AG04449 (cell line): ENCODE data around the gene ZNF771.
"Not testable (repeated sequence)": the region's sequence is repeated elsewhere in the genome, so short reads cannot be mapped to it uniquely, and the experiment has no call there.

Source experiments
- CTCF ChIA-PET: fragments of 350-600 bp; formaldehyde crosslinking; extraction: SDS; loops from one replicate; lab custom pipeline; 2021; ENCODE audit warnings: antibody characterized with exemption; lab: Yijun Ruan, JAX
- POLR2A ChIA-PET: fragments of 400-600, 350-600 bp; formaldehyde crosslinking; extraction: SDS; loops from one replicate; lab custom pipeline; 2020; ENCODE audit warnings: antibody characterized with exemption, inconsistent platforms; lab: Yijun Ruan, JAX
- DNase-seq: peaks from one replicate; pipeline ENCODE4 v3.0.0-alpha.2; 2010; ENCODE audit warnings: low read depth, low spot score
- H3K4me3 ChIP-seq: 2 replicates; pipeline ENCODE4 v1.5.1; 2011; ENCODE audit warnings: low read depth, mild to moderate bottlenecking, control low read depth, low read length
- TF ChIP-seq, protein P1 (sequence below): IDR thresholded peaks from one replicate; pipeline ENCODE4 v1.5.1; 2011; ENCODE audit warnings: mild to moderate bottlenecking, moderate library complexity, low read length, control low read depth, inconsistent platforms; ENCODE audit not compliant: insufficient read depth; ENCODE audit errors: missing control alignments

The ZNF771 gene

DNA sequence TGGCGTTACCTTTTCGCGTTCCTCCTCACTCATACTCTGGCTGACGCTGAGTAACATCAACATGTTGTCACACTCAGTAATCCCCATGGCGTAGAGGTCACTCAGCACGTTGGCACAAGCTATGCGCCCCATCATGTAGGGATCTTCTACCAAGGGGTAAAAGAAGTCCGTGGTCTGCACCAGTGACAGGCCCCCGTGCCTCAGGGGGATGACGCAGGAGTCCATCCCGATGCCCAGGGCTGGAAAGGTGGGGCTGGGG lies 37.7 kb downstream of the ZNF771 start:
- DNase-seq, result no peak
- H3K4me3 ChIP-seq, result peak overlapping the region; percentile 85
- ChIA-PET POLR2A (interaction anchor here (0.8 to 1.6 kb wide), 5 partner anchors 12 to 90 kb away, joined by 3 to 5 read pairs (median 4); partner anchors contain the start of genes DCTPP1 and ZNF747), CTCF (interaction anchor here (1.0 to 6.3 kb wide), 9 partner anchors 10 to 187 kb away, joined by 3 to 43 read pairs (median 3); partner anchors contain the start of gene DCTPP1)
- TF ChIP-seq, protein P1, sequence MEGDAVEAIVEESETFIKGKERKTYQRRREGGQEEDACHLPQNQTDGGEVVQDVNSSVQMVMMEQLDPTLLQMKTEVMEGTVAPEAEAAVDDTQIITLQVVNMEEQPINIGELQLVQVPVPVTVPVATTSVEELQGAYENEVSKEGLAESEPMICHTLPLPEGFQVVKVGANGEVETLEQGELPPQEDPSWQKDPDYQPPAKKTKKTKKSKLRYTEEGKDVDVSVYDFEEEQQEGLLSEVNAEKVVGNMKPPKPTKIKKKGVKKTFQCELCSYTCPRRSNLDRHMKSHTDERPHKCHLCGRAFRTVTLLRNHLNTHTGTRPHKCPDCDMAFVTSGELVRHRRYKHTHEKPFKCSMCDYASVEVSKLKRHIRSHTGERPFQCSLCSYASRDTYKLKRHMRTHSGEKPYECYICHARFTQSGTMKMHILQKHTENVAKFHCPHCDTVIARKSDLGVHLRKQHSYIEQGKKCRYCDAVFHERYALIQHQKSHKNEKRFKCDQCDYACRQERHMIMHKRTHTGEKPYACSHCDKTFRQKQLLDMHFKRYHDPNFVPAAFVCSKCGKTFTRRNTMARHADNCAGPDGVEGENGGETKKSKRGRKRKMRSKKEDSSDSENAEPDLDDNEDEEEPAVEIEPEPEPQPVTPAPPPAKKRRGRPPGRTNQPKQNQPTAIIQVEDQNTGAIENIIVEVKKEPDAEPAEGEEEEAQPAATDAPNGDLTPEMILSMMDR, result no peak

DNA sequence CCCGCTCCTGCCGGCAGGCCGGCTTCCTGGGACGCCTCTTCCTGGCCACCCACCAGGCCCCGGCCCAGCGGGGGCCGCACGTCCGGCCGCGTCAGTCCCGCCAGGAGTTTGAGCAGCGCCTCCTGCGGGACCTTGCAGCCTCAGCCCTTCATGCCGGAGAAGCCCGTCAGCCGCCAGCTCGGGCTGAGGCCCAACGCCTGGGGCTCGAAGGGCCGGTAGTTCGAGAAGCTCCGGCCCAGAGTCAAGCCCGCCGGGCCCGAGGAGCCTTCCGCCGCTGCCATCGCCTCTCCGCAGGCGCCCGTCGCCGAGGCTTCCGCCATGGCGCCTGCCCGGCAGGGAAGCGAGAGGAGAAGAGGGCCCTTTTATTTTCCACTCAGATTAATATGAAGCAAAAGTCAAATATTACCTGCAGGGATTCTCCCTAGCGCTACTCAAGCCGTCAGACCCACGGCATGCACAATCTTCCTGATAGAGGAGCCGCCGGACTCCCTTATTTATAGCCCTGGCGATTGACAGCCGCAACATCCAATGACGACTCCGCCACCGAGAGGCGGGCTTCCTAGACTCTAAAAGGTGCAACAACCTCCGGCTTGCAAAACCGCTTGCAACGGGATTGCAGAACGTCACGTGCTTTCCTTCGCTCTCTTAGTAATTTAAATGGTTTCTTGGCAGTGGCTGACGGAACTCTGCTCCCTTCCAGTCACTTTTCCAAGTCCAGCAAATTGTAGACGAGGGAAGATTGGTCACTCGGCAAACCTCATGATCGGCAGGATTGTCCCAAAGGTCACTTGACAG lies 38.2 kb downstream of the ZNF771 start, which contains the start of gene SEPHS2:
TSS of gene SEPHS2 (minus strand) at position 467 of the 795 bp plus-strand sequence. CDS start at position 320, 147 bp downstream.
- DNase-seq, result peak; percentile 87
- H3K4me3 ChIP-seq, result peak within 1 kb of the TSS; percentile 85
- ChIA-PET POLR2A (interaction anchor here (0.8 to 1.6 kb wide), 5 partner anchors 11 to 89 kb away, joined by 3 to 5 read pairs (median 4); partner anchors contain the start of genes DCTPP1 and ZNF747), CTCF (interaction anchor here (1.0 to 6.3 kb wide), 9 partner anchors 11 to 187 kb away, joined by 3 to 43 read pairs (median 3); partner anchors contain the start of gene DCTPP1)
- TF ChIP-seq, protein P1, result peak; percentile 71

DNA sequence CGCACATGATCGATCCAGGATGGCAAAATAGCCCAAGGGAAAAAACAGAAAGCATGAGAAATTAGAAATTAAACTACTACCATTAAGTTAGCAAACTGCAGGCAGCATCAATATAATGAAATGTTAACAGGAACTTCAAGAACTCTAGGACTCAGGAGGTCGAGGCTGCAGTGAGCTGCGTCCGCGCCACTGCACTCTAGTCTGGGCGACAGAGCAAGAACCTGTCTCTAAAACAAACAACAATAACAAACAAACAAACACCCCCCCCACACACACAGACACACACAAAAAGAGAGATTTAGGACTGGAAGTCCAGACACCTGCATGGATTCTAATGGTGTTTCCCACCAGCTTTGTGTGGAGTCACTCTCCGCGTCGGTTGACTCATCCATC lies 38.8 kb downstream of the ZNF771 start:
- ChIA-PET CTCF (interaction anchor here (0.7 to 6.3 kb wide), 8 partner anchors 12 to 182 kb away, joined by 3 to 43 read pairs (median 4); partner anchors contain the start of gene DCTPP1), POLR2A (interaction anchor here (1.5 to 1.6 kb wide), 2 partner anchors 16 to 89 kb away, joined by 4 to 5 read pairs; partner anchors contain the start of genes DCTPP1 and ZNF747)
- TF ChIP-seq, protein P1, result no peak
- H3K4me3 ChIP-seq, result peak overlapping the region; percentile 85
- no peak for DNase-seq

DNA sequence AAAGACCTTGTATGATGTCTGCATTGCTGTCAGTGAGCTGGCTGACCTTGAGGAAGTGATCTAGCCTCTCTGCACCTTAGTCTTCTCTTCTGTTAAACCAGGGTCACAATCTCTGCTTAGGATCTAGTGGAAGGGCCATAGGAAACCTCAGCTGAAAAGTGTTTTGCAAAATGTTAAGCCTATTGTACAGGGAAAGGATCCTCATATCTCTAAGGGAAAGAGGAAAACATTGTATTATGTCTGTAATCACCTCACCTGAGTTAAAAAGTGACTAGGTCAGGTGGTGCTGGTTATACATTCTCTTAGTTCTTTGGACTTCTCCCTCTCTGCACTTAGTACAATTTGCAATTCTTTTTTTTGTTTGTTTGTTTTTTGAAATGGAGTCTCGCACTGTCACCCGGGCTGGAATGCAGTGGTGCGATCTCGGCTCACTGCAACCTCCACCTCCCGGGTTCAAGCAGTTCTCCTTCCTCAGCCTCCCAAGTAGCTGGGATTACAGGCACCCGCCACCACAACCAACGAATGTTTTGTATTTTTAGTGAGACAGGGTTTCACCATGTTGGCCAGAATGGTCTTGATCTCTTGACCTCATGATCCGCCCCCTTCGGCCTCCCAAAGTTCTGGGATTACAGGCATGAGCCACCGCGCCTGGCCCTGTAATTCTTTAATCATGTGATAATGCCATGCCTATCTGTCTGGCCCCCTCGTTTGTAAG lies 40.3 kb downstream of the ZNF771 start:
- CTCF ChIA-PET, result interaction anchor here (0.6 to 6.3 kb wide), 13 partner anchors 9 to 246 kb away, joined by 3 to 43 read pairs (median 5); partner anchors contain the start of gene DCTPP1
- no peak overlapping the region for H3K4me3 ChIP-seq
- DNase-seq, result no peak
- TF ChIP-seq, protein P1, result no peak
- POLR2A ChIA-PET, result no interaction called here

DNA sequence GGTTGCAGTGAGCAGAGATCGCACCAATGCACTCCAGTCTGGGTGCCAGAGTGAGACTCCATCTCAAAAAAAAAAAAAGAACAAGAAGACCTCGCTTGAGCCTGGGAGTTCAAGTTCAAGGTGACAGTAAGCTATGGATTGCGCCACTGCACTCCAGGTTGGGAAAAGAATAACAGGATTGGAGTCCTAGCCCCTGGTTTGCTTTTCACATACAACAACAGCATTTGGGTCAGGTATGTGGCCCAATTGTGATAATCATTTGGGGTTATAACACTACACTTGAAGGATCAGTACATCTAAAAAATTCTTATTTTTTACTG lies 41.7 kb downstream of the ZNF771 start:
- ChIA-PET POLR2A (no interaction called here), CTCF (interaction anchor here (0.6 to 3.4 kb wide), 46 partner anchors 8 to 245 kb away, joined by 3 to 45 read pairs (median 6); partner anchors contain the start of genes DCTPP1, ZNF688, ZNF747 and ZNF764)
- TF ChIP-seq, protein P1, result no peak
- DNase-seq, result no peak
- H3K4me3 ChIP-seq, result no peak overlapping the region

DNA sequence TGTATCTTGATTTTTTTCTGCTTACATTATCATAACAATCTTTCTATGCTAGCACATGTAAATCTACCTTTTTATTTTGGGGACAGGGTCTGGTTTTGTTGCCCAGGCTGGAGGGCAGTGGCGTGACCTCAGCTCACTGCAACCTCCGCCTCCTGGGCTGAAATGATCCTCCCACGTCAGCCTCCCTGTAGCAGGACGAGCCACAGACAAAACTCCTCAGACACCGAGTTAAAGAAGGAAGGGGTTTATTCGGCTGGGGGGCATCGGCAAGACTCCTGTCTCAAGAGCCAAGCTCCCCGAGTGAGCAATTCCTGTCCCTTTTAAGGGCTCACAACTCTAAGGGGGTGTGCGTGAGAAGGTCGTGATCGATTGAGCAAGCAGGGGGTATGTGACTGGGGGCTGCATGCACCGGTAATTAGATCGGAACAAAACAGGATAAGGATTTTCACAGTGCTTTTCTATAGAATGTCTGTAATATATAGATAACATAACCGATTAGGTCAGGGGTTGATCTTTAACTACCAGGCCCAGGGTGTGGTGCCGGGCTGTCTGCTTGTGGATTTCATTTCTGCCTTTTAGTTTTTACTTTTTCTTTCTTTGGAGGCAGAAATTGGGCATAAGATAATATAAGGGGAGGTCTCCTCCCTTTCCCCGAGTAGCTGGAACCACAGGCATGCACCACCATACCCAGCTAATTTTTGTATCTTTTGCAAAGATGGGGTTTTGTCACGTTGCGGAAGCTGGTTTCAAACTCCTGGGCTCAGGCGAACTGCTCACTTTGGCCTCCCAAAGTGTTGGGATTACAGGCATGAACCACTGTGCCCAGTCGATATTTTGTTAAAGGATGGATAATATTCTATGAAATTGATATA lies 45.5 kb downstream of the ZNF771 start:
- H3K4me3 ChIP-seq, POLR2A ChIA-PET, DNase-seq: not testable (repeated sequence)
- CTCF ChIA-PET, result interaction anchor here (1.1 to 1.9 kb wide), 3 partner anchors 23 to 176 kb away, joined by 3 to 5 read pairs (median 3); partner anchors contain the start of gene DCTPP1
